ENCODE results near the gene CEACAM21. TPM values are rescaled to one million over a fixed set of nuclear protein-coding genes. Genes with fewer than 3 reads are reported as not detected.

Gene CEACAM21
- 10 to 100 TPM; 26.8 to 46.6 (median 33.6) TPM for total RNA-seq
- total RNA-seq (2013) = 35.6 TPM

GRCh38 chr19:41575998-41576397 is at the start of gene CEACAM21:
TSS of gene CEACAM21 (plus strand) at chr19:41576166. CDS start at chr19:41576275, 109 bp downstream.
- intact Hi-C loops (cut with micrococcal nuclease) = no loop called here
- ATAC-seq (peak; percentile 80 to 87 (median 83)), DNase-seq (peak in 1 of 2 donors; percentile 66)
- Mint-ChIP-seq H3K27me3 (ENCODE audit: low read depth in 2 of 2) (no peaks in the 10 kb centered on the region), H3K4me1 (peaks cover 16 to 21% of the 10 kb centered on the region in 2 donors), H3K9me3 (no peaks in the 10 kb centered on the region), H3K36me3 (peaks cover 12% of the 10 kb centered on the region), H3K4me3 (peak within 1 kb of the TSS; percentile 62), H3K27ac (peak within 1 kb of the TSS; percentile 53 to 82)
- H3K27ac ChIP-seq (ENCODE audit: low read length) = peak within 1 kb of the TSS; percentile 10
- peak within 1 kb of the TSS; percentile 8 for H3K4me3 ChIP-seq (ENCODE audit: low read length)
- H3K36me3 ChIP-seq (ENCODE audit: control insufficient read depth, insufficient read depth, low read length) = peaks cover 44% of the 10 kb centered on the region
- no peaks in the 10 kb centered on the region for H3K27me3 ChIP-seq (ENCODE audit: control insufficient read depth, insufficient read depth, low read length)
- peaks cover 16% of the 10 kb centered on the region for H3K4me1 ChIP-seq (ENCODE audit: control insufficient read depth, insufficient read depth, low read length)
- no peak for TF ChIP-seq CTCF (IDR thresholded peaks at IDR 0.05)
- WGBS (ENCODE audit: insufficient coverage) = 6% methylated on average over 4 of the region's 4 CpGs
- no peaks in the 10 kb centered on the region for H3K9me3 ChIP-seq (ENCODE audit: control insufficient read depth, insufficient read depth, low read length)

GRCh38 chr19:41527089-41527488 is 48.9 kb upstream of the CEACAM21 start:
- no peak for TF ChIP-seq CTCF (IDR thresholded peaks at IDR 0.05)
- peaks cover 0 to under 1% of the 10 kb centered on the region in 2 donors for H3K9me3 Mint-ChIP-seq
- H3K27me3 Mint-ChIP-seq (ENCODE audit: low read depth in 2 of 2) = peaks cover 23 to 47% of the 10 kb centered on the region in 2 donors
- H3K4me3 Mint-ChIP-seq = no peak overlapping the region
- WGBS (ENCODE audit: insufficient coverage) = 78% methylated on average over 3 of the region's 3 CpGs
- H3K9me3 ChIP-seq (ENCODE audit: control insufficient read depth, insufficient read depth, low read length) = peaks cover 6% of the 10 kb centered on the region
- peaks cover 31% of the 10 kb centered on the region for H3K4me1 ChIP-seq (ENCODE audit: control insufficient read depth, insufficient read depth, low read length)
- ATAC-seq = no peak
- intact Hi-C loops (cut with micrococcal nuclease) = no loop called here
- no peaks in the 10 kb centered on the region for H3K27me3 ChIP-seq (ENCODE audit: control insufficient read depth, insufficient read depth, low read length)
- no peak overlapping the region for H3K27ac ChIP-seq (ENCODE audit: low read length)
- H3K36me3 ChIP-seq (ENCODE audit: control insufficient read depth, insufficient read depth, low read length) = no peaks in the 10 kb centered on the region
- no peaks in the 10 kb centered on the region for H3K36me3 Mint-ChIP-seq
- peaks cover 43 to 44% of the 10 kb centered on the region in 2 donors for H3K4me1 Mint-ChIP-seq
- H3K27ac Mint-ChIP-seq = no peak overlapping the region
- no peak overlapping the region for H3K4me3 ChIP-seq (ENCODE audit: low read length)
- DNase-seq = no peak

GRCh38 chr19:41528106-41528505 is 47.9 kb upstream of the CEACAM21 start:
- intact Hi-C loops (cut with micrococcal nuclease) = no loop called here
- Histone ChIP-seq H3K27ac (ENCODE audit: low read length) (no peak overlapping the region), H3K27me3 (ENCODE audit: control insufficient read depth, insufficient read depth, low read length) (no peaks in the 10 kb centered on the region), H3K4me3 (ENCODE audit: low read length) (no peak overlapping the region), H3K9me3 (ENCODE audit: control insufficient read depth, insufficient read depth, low read length) (peaks cover 6% of the 10 kb centered on the region), H3K36me3 (ENCODE audit: control insufficient read depth, insufficient read depth, low read length) (no peaks in the 10 kb centered on the region), H3K4me1 (ENCODE audit: control insufficient read depth, insufficient read depth, low read length) (peaks cover 32% of the 10 kb centered on the region)
- Mint-ChIP-seq H3K27me3 (ENCODE audit: low read depth in 2 of 2) (peaks cover 23 to 47% of the 10 kb centered on the region in 2 donors), H3K27ac (no peak overlapping the region), H3K9me3 (peaks cover 0 to 2% of the 10 kb centered on the region in 2 donors), H3K36me3 (no peaks in the 10 kb centered on the region), H3K4me3 (no peak overlapping the region), H3K4me1 (peaks cover 35 to 38% of the 10 kb centered on the region in 2 donors)
- DNase-seq (no peak), ATAC-seq (no peak)
- 100% methylated on average over 1 of the region's 2 CpGs for WGBS (ENCODE audit: insufficient coverage)
- TF ChIP-seq CTCF (IDR thresholded peaks at IDR 0.05) = no peak
